ENCODE data around the gene CEP192.

DNA sequence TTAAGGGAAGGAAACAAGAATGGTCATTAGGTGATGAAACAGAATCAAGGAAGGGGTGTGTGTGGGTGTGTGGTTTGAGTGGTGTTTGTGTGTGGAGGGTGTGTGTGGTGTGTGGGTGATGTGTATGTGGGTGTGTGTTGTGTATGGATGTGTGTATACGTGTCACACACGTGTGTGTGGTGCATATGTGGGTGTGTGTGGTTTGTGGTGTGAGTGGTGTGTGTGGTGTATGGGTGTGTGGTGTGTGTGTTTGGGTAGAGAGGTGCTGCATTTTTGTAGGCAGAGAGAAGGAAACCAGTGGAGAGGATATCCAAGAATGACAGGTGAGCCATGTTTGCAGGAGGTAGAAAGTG lies 1.1 kb upstream of the CEP192 start:
- TF ChIP-seq, protein P1, sequence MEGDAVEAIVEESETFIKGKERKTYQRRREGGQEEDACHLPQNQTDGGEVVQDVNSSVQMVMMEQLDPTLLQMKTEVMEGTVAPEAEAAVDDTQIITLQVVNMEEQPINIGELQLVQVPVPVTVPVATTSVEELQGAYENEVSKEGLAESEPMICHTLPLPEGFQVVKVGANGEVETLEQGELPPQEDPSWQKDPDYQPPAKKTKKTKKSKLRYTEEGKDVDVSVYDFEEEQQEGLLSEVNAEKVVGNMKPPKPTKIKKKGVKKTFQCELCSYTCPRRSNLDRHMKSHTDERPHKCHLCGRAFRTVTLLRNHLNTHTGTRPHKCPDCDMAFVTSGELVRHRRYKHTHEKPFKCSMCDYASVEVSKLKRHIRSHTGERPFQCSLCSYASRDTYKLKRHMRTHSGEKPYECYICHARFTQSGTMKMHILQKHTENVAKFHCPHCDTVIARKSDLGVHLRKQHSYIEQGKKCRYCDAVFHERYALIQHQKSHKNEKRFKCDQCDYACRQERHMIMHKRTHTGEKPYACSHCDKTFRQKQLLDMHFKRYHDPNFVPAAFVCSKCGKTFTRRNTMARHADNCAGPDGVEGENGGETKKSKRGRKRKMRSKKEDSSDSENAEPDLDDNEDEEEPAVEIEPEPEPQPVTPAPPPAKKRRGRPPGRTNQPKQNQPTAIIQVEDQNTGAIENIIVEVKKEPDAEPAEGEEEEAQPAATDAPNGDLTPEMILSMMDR (conservative IDR thresholded peaks at IDR 0.05; ENCODE audit: low read length): no peak
- no peak for TF ChIP-seq EZH2phosphoT487 (IDR thresholded peaks at IDR 0.05; ENCODE audit: borderline replicate concordance)
